HPDE6-E6E7 (cell line): ENCODE measurements around the gene ANAPC1.
"Not testable (repeated sequence)": the region's sequence is repeated elsewhere in the genome, so short reads cannot be mapped to it uniquely, and the experiment has no call there.

Source experiments
- DNase-seq: peaks from one replicate; pipeline ENCODE4 v3.0.0; 2011; ENCODE audit warnings: missing footprints; ENCODE audit errors: extremely low spot score

ANAPC1 gene, protein sequence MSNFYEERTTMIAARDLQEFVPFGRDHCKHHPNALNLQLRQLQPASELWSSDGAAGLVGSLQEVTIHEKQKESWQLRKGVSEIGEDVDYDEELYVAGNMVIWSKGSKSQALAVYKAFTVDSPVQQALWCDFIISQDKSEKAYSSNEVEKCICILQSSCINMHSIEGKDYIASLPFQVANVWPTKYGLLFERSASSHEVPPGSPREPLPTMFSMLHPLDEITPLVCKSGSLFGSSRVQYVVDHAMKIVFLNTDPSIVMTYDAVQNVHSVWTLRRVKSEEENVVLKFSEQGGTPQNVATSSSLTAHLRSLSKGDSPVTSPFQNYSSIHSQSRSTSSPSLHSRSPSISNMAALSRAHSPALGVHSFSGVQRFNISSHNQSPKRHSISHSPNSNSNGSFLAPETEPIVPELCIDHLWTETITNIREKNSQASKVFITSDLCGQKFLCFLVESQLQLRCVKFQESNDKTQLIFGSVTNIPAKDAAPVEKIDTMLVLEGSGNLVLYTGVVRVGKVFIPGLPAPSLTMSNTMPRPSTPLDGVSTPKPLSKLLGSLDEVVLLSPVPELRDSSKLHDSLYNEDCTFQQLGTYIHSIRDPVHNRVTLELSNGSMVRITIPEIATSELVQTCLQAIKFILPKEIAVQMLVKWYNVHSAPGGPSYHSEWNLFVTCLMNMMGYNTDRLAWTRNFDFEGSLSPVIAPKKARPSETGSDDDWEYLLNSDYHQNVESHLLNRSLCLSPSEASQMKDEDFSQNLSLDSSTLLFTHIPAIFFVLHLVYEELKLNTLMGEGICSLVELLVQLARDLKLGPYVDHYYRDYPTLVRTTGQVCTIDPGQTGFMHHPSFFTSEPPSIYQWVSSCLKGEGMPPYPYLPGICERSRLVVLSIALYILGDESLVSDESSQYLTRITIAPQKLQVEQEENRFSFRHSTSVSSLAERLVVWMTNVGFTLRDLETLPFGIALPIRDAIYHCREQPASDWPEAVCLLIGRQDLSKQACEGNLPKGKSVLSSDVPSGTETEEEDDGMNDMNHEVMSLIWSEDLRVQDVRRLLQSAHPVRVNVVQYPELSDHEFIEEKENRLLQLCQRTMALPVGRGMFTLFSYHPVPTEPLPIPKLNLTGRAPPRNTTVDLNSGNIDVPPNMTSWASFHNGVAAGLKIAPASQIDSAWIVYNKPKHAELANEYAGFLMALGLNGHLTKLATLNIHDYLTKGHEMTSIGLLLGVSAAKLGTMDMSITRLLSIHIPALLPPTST (N-terminal part only)

DNA sequence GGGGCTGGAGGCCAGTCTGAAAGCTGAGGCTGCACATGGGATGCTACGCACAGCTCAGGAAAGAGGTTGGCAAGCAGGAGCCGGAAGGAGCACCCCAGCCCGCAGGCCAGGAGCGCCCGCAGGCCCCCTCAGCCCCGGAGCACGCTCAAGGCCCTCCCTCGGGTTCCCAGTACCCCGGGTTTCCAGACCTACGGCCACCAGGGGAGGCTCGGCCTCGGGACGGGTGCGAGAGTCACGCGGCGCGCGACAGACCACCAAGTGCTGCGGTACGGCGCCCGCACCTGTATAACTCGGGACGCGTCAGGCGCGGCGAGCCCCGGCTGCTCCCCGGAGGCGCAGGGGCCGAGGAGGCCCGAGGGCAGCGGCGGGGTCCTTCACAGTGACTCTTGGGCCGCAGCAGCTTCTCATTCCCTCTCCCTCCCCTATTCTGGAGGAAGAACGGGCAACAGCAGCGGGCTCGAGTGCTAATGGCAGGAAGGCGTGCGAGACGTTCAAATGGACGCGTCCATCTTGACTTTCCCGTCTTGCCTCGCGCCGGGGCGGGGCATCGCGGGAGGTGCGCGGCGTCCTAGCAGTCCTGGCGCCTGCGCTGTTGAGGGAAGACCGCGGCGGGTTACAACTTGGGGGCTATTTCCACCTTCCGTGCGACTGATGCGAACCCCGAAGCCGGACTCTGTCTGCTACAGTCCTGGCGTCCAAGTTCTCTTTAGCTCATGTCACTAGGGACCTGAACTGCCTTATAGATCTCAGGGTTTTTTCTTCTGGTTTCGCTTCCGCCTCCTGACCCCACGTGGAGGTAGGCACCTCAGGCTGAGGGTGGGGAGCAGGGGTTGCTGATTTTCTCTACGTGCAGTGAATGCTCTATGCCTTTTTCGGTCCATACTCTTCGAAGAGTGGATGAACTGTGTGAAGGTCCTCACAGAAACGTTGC is at the start of gene ANAPC1:
Gene ANAPC1 (minus strand): TSS at position 533 of the 931 bp plus-strand sequence. CDS start 3,368 bp downstream, outside the sequence.
- DNase-seq: peak; percentile 75

DNA sequence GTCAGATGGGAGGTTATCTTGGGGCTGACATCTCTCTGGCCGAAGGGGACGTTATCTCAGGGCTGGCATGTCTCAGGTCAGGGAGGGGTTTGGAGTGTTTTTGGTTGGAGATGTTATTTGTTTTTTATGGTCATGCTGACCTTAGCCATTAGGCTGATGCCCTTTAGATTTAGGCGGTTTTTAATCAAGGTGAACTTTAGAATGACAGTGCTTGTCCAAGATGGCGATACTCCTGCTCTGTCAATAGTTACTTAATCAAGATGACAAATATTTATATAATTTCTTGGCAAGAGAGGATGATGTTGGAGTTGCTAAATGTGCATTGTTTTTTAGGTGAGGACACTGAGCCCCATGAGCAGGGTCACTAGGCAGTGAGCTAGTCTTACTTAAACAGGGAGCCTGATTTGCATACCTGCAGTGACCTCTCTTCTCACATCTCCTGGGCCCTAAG is 48.9 kb upstream of the ANAPC1 start:
- no peak for DNase-seq

DNA sequence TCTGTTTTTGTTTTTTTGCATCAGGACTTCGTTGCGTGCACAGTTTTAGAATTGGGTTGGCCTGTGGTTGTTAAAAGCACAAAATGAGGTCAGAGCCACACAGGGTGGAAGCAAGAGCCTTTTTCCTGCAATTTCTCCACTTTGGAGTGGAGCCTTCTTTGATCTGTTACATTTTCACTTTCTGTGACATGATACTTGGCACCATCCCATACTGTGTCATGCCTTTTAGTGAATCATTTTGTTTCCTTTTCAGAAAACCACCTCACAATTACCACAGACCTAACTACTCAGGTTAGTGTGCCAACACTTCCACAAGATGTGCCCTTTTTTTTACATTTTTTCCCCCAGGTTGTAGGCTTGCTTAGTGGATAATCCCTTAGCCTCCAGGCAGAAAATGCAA is 46.9 kb upstream of the ANAPC1 start:
- DNase-seq: peak; percentile 79

DNA sequence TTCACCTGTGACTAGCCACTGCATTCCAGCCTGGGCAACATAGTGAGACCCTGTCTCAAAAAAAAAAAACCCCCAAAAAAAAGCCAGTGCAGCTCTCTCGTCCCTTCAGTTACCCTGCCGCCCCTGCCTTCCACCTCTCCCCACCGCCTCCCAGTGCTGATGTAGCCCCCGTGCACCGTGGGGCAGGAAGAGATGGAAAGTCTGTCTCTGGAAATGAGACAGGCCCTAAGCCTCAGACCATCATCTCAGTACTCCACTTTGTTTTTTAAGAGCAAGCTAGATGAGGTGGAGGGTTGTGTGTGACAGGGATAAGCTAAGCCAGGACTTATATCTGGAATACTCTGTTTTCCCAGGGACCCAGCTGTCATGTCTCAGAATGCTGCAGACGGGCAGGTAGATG is 46.4 kb upstream of the ANAPC1 start:
- DNase-seq: no peak

DNA sequence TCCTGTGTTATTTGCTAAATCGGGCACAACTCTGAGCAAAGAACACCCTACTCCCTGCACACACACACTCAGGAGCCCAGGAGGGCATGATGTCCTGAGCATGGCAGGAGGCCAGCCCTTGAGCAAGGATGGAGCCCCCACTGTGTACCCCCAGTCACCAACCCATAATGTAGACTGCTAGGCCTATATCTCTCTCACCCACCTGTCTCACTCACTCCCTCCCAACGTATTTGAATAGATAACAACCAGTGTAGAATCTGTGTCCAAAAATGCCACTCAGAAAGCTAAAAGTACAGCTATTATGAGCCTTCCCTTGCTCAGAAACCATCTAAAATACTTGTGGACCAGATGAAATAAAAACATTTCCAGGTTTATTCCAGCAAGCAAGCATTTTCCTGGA is 43.7 kb upstream of the ANAPC1 start:
- DNase-seq: no peak

DNA sequence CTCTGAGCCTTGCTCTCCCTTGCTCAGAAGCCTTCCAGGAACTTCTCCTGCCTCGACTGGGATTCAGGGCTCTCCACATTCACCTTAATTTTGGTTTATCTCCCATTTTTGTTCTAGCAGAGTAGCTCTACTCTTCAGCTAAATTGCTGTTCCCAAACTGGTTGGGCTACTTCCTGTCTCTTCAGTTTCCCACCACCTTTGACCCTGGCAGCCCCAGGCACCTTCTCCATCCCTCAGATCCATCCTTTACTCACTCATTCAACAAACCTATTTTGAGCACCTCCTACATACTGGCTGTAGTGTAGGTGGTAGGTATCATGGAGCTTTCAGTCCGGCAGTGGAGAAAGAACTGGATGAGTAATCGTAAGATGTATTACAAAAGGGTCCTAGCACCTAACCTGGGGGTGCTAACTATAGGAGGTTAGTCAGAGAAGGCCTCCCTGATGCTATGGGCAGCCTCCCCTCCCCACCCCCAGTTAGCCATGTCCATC is 40.7 kb upstream of the ANAPC1 start:
- no peak for DNase-seq

DNA sequence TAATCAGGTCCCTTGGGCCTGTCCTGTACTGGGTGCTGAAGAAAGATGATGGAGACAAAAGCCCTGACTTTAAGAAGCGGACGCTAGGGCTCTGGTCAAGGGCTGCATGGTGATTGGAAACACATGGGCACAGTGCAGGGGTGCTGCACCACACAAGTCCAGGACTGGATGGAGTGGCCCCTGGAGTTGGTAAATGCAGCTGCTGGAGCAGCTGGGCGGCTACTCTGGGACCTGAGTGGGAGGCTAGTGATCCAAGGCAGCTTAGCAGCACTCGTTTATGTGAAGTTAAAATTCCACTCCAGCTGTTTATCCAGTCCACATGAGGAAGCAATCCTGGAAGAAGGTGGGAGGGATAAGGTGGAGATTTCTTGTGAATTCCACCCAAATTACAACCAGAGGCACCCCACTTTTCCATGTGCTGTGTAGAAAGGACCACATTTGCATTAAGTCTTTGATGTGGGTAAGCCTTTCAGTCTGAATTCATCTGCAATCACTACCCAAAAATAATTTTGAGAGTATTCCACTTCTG is 39.3 kb upstream of the ANAPC1 start:
- DNase-seq: no peak

DNA sequence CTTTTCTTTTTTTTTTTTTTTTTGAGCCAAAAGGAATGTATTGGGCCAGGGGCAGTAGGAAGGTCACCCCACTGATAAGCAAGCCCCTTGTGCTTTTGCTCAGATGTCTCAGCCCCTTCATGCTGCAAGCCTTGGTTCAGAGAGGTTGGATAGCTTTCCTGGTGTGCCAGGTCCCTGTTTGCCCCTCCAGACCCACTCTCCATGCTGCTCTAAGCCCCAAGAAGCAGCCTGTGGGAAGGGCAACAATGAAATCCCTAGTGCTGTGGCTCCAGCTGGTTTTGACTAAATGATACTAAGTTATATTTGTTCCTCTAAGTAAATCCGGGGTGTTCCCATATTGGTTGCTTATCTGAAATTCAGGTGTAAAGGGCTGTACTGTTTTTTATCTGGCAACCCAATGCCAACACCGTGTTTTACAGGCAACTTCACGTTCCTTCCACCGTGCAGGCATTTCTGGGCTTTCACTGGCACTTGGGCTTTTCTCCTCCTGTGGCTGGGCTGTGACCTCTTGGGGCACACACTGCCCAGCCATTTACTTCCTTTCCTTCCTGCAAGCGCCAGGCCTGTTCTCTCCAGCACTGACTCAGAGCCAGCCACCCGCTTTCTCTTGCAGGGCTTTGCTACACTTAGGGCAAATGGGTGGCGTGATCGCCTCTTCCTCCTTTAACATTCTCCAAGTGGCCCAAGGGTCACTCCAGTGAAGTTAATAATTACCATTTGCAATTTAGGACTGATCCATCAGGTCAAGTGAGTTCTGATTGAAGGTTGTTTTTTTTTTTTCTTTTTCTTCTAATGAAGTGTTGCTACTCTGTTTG is 36.0 kb upstream of the ANAPC1 start:
- no peak for DNase-seq

DNA sequence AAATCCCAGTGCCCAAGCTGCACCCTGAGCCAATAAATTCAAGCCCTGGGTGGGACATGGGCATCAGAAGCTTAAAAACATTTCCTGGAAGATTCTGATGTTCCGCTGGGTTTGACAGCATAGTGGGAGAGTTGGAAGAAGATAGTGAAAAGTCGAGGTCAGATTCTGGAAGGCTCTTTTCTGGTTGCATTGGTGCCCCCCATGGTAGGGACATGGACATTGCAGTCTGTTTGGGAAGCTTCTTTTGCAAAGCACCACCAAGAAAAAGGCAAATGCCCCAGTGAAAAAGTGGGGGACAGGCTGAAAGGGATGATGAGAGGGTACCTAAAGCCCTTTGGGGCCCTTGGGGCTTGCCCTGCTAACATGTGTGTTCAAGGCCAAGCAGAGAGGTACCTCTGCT is 35.4 kb upstream of the ANAPC1 start:
- DNase-seq: no peak

DNA sequence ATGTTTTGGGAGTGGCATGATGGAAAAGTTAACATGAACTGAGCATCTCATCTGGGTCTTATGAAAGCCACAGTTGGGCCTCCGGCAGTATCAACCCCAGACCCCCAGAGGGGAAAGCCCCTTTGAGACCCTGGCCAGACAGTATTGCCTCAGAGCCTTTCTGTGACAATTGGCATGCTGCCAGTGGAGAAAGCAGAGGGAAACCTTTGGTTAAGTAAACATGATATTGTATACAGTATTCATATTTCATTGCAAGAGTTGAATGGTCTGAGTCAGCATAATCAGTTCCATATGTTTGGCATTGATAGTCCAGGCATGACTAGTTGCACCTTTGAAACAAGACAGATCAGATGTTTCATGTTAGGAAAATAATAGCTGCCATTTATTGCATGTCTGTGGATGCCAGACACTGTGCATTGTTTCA is 34.4 kb upstream of the ANAPC1 start:
- no peak for DNase-seq

DNA sequence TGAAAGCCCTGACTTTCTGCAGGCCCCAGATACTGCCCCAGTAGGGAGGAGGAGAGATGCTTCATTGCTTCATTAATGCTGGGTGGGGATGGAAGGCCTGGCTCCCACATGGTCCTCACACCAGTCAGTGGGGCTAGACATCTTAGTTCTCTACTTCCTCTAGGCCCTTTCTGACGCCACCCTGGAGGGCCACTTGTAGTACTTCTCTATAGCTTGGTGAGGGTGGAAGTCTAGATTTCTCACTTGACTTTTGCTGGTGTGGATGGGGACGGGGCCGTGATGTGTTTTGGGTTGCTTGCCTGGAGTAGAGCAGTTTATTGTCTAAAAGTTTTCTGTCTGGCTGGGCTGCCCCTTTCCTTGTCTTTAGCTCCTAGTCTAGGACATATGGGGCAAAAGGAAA is 33.1 kb upstream of the ANAPC1 start:
- DNase-seq: no peak

DNA sequence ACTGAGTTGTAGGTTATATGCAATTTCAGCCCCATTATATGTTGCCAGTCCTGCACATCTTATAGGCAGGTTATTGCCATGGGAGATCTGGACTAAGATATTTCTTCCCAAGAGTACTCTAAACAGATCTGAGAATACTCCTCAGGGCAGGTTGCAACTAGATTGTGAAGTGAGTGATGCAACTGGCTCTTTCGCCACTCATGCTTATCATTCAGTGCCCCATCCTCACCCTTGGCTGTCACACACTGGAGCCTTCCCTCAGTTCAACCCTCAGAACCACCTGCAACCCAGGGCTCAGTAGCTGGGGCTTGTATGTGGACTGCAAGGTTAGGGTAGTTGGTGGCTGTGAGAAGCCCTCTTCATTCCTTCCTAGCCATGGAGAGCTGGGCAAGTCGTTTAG is 28.6 kb upstream of the ANAPC1 start:
- no peak for DNase-seq

DNA sequence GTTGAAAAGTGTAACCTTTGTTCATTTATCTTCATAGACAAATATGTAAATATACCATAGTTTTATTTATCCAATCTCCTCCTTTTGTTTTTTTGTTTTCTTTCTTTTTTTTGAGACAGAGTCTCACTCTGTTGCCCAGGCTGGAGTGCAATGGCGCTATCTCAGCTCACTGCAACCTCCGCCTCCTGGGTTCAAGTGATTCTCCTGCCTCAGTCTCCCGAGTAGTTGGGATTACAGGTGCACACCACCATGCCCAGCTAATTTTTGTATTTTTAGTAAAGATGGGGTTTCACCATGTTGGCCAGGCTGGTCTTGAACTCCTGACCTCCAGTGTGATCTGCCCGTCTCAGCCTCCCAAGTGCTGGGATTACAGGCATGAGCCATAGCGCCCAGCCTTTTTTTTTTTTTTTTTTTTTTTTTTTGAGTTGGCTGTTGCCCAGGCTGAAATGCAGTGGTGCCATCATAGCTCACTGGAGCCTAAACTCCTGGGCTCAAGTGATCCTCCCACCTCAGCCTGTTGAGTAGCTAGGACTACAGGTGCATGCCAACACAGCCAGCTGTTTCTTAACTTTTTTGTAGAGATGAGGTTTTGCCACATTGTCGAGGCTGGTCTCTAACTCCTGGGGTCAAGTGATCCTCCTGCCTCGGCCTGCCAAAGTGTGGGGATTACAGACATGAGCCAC is 27.4 kb upstream of the ANAPC1 start:
- not testable (repeated sequence) for DNase-seq

DNA sequence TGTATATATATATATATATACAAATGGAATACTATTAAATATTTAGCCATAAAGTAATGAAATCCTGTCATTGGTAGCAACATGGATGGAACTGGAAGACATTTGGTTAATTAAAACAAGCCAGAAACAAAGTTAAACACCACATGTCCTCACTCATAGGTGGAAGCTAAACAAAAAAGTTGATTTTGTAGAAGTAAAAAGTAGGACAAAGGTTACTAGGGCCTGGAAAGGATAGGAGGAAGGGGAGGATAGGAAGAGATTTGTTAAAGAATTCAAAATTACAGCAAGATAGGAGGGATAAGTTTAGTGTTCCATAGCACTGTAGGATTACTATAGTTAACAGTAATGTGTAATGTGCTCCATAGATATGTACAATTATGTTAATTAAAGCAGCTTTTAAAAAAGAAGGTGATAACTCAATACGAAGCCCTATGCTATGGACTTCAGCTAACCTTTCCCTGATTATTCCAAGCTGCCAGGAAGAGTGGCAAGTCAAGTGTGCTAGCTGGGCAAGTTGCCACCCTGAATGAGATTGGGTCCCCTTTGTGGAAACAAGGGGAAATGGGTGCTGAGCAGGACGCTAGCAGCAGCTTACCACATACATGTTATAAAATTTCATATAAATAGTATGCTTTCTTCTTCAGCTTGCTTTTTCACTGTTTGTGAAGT is 26.8 kb upstream of the ANAPC1 start:
- no peak for DNase-seq

DNA sequence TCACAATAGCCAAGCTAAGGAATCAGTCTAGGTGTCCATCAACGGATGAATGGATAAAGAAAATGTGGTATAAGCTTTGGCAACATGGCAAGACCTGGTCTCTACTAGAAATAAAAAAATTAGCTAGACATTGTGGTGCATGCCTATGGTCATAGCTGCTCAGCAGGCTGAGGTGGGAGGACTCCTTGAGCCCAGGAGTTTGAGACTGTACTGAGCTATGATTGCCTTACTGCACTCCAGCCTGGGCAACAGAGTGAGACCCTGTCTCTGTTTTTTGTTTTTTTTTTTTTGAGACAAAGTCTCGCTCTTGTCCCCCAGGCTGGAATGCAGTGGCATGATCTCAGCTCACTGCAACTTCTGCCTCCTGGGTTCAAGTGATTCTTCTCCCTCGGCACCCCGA is 26.0 kb upstream of the ANAPC1 start:
- not testable (repeated sequence) for DNase-seq

DNA sequence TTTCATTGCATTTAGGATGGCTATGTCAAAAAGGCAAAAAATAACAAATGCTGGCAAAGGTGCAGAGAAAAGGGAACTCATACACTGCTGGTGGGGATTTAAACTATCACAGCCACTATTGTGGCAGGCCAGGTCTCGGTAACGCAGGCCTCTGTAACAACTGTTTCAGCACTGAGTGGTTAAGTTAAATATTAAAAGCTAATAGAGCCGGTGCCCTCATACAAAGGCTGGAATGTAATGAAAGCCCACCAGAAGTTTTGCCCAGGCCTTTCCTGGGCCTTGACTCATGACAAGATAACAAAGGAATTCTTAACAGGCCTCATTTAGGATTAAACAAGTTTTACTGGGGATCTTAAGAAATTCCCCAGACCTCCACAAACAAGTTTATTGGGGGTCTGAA is 25.1 kb upstream of the ANAPC1 start:
- DNase-seq: no peak

DNA sequence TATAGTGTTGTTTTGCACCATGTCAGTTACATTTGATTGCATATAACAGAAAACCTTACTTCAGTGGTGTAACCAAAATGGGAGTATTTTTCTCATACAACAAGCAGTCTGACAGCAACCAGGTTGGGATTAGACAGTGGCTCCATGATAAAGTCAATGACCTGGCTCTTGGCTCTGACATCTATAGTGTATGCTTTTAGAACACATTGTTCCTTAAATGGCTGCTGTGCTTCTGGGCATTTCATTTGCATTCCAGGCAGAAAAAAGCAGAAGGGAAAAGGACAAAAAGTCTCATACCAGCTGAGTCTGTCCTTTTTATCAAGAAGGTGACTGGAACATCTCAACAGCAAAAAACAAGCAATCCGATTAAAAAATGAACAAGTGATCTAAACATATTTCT is 24.6 kb upstream of the ANAPC1 start:
- no peak for DNase-seq

DNA sequence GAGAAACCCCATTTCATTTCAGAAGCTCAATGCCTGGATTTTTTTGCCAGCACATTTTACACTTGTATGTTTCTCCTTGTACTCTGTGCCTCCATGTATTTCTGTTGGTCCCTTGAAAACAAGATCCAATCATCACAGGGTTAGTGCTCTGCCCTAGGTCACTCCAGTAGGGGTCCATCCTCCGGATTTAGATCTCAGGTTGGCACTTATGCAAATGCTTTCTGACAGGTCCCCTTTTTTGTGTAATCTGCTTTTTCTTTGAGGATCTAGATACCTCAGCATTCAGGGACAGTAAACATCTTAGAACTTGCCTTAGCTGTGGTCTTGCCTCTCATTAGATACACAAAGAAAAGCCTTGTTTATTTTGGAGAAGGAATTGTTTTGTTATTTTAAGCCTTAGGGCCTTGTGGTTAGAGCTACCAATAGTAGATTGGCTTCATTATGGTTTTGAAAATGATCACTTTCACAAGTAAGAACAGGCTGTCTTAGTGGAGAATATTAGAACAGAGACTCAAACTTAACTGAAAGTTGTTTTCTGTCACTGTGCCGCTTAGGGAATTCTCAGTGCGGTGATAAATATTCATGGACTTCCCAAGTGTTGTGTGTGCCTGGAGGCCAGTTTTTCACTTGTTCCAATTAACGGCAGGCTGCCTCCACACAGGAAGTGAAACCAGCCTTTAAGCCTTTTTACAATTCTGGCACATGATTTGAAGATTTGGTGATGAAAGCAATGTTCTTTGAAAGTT is 22.2 kb upstream of the ANAPC1 start:
- DNase-seq: no peak
